IMR-90 (cell line): ENCODE results near the gene POTEM. TPM values are rescaled to one million over a fixed set of nuclear protein-coding genes. Genes with fewer than 3 reads are reported as not detected.
"Not testable (repeated sequence)": the region's sequence is repeated elsewhere in the genome, so short reads cannot be mapped to it uniquely, and the experiment has no call there.

Experiments used
- ATAC-seq: fragments of 200-7000 bp; cut with Tn5 transposase; 2 replicates; pipeline ENCODE4 v1.9.1; 2020; ENCODE audit warnings: low read depth, mild to moderate bottlenecking, moderate library complexity
- BruUV-seq: library from RNA; stranded (reverse); fragments of 400-500 nt; replicated peaks from 2 replicates; lab custom pipeline; 2021; lab: Mats Ljungman, UMichigan
- CTCF ChIA-PET: fragments of 300-600 bp; formaldehyde crosslinking; extraction: SDS; loops from one replicate; lab custom pipeline; 2021; ENCODE audit warnings: antibody characterized with exemption; lab: Yijun Ruan, JAX
- POLR2A ChIA-PET: fragments of 300-600 bp; sonication (Branson Sonifier 250); formaldehyde crosslinking; loops from one replicate; lab custom pipeline; 2022; ENCODE audit warnings: antibody characterized with exemption; ENCODE audit not compliant: unreplicated experiment; lab: Charles Lee
- DNase-seq: peaks from one replicate; pipeline ENCODE4 v3.0.0; 2013
- H2AFZ ChIP-seq: replicated peaks from 2 replicates; pipeline ENCODE3; 2013; ENCODE audit warnings: low read length, mild to moderate bottlenecking; ENCODE audit not compliant: poor library complexity
- H2AK5ac ChIP-seq: 2 replicates; pipeline ENCODE4 v1.6.1; 2013; ENCODE audit warnings: low read depth, low read length, inconsistent platforms
- H2AK9ac ChIP-seq: replicated peaks from 2 replicates; pipeline ENCODE3; 2013; ENCODE audit warnings: mild to moderate bottlenecking, low read depth, low read length, moderate library complexity; ENCODE audit not compliant: poor library complexity
- H2BK120ac ChIP-seq: 2 replicates; pipeline ENCODE4 v1.6.1; 2013; ENCODE audit warnings: low read depth, low read length, inconsistent platforms
- H2BK15ac ChIP-seq: 3 replicates; pipeline ENCODE4 v1.6.1; 2013; ENCODE audit warnings: low read depth, low read length, inconsistent platforms
- H2BK20ac ChIP-seq: 2 replicates; pipeline ENCODE4 v1.6.1; 2013; ENCODE audit warnings: low read depth, mild to moderate bottlenecking, inconsistent platforms, low read length, moderate library complexity
- H2BK5ac ChIP-seq: 2 replicates; pipeline ENCODE4 v1.6.1; 2013; ENCODE audit warnings: mild to moderate bottlenecking, low read depth, low read length, inconsistent platforms; ENCODE audit not compliant: poor library complexity, severe bottlenecking
- H3K14ac ChIP-seq: replicated peaks from 2 replicates; pipeline ENCODE4 v1.6.1; 2013; ENCODE audit warnings: low read depth, low read length, inconsistent platforms
- H3K18ac ChIP-seq: 2 replicates; pipeline ENCODE4 v1.6.1; 2013; ENCODE audit warnings: low read depth, low read length, control low read depth
- H3K23ac ChIP-seq: 2 replicates; pipeline ENCODE4 v1.6.1; 2013; ENCODE audit warnings: low read depth, low read length, inconsistent platforms
- H3K27ac ChIP-seq: 2 replicates; pipeline ENCODE4 v1.5.1; 2013; ENCODE audit warnings: mild to moderate bottlenecking, control low read depth, low read length; ENCODE audit not compliant: insufficient read depth
- H3K27me3 ChIP-seq: 2 replicates; pipeline ENCODE4 v1.6.1; 2013; ENCODE audit warnings: low read length; ENCODE audit not compliant: control insufficient read depth, insufficient read depth
- H3K36me3 ChIP-seq: 2 replicates; pipeline ENCODE4 v1.6.1; 2013; ENCODE audit warnings: low read length, mixed read lengths; ENCODE audit not compliant: control insufficient read depth, insufficient read depth
- H3K4ac ChIP-seq: 2 replicates; pipeline ENCODE4 v1.6.1; 2013; ENCODE audit warnings: low read depth, low read length, inconsistent platforms
- H3K4me1 ChIP-seq: 2 replicates; pipeline ENCODE4 v1.6.1; 2013; ENCODE audit warnings: low read length, mixed read lengths; ENCODE audit not compliant: control insufficient read depth, insufficient read depth
- H3K4me2 ChIP-seq: 2 replicates; pipeline ENCODE4 v1.6.1; 2013; ENCODE audit warnings: low read depth, mild to moderate bottlenecking, control low read depth, low read length, moderate library complexity
- H3K4me3 ChIP-seq: 2 replicates; pipeline ENCODE4 v1.5.1; 2013; ENCODE audit warnings: low read depth, mild to moderate bottlenecking, control low read depth, low read length, moderate library complexity; ENCODE audit not compliant: insufficient read depth
- H3K56ac ChIP-seq: 2 replicates; pipeline ENCODE4 v1.6.1; 2013; ENCODE audit warnings: low read length, inconsistent platforms; ENCODE audit not compliant: insufficient read depth; ENCODE audit errors: extremely low read depth
- H3K79me1 ChIP-seq, 2 experiments: 2 replicates each; pipeline ENCODE4 v1.6.1; 2013; ENCODE audit warnings: low read length in 2 of 2, inconsistent platforms in 1 of 2, low read depth in 1 of 2
- H3K9ac ChIP-seq: 2 replicates; pipeline ENCODE4 v1.6.1; 2013; ENCODE audit warnings: low read depth, low read length, control low read depth
- H3K9me1 ChIP-seq: 2 replicates; pipeline ENCODE4 v1.6.1; 2013; ENCODE audit warnings: low read length, inconsistent platforms; ENCODE audit not compliant: insufficient read depth
- H3K9me3 ChIP-seq: 2 replicates; pipeline ENCODE4 v1.6.1; 2013; ENCODE audit warnings: low read length; ENCODE audit not compliant: control insufficient read depth, insufficient read depth
- H4K20me1 ChIP-seq: 2 replicates; pipeline ENCODE4 v1.6.1; 2013; ENCODE audit warnings: low read length, inconsistent platforms; ENCODE audit not compliant: insufficient read depth
- H4K5ac ChIP-seq: 2 replicates; pipeline ENCODE4 v1.6.1; 2013; ENCODE audit warnings: mild to moderate bottlenecking, low read depth, low read length, control low read depth
- H4K8ac ChIP-seq, 2 experiments: 2 replicates each; pipeline ENCODE4 v1.6.1; 2013; ENCODE audit warnings: low read depth in 2 of 2, low read length in 2 of 2, control low read depth in 1 of 2, inconsistent platforms in 1 of 2
- H4K91ac ChIP-seq: 2 replicates; pipeline ENCODE4 v1.6.1; 2013; ENCODE audit warnings: low read depth, low read length, inconsistent platforms; ENCODE audit not compliant: insufficient read depth
- WGBS, 2 experiments: methylation state at CpG; one replicate each; pipeline versions ENCODE4 v1.1.5 to v1.1.7; 2013; ENCODE audit warnings: missing lambda C conversion rate in 2 of 2; ENCODE audit not compliant: insufficient read length in 1 of 2; ENCODE audit errors: extremely low coverage in 2 of 2; 5-methylcytosine and 5-hydroxymethylcytosine counted together
- dilution Hi-C: fragments of 300-500 bp; cut with HindIII; formaldehyde crosslinking; loops from one replicate; pipeline ENCODE4 v1.14.3; 2018; ENCODE audit warnings: low sequenced_read_pairs; ENCODE audit not compliant: unreplicated experiment
- in situ Hi-C: fragments of 300-500 bp; cut with MboI; formaldehyde crosslinking; loops from 3 replicates; pipeline ENCODE4 v1.14.3; 2019; ENCODE audit warnings: low sequenced_read_pairs, inconsistent platforms, mixed read lengths
- intact Hi-C: fragments of 100-400 bp; cut with micrococcal nuclease; formaldehyde crosslinking; loops from 2 replicates; pipeline ENCODE4 v1.10.0; 2022
- polyA plus RNA-seq, 3 experiments: library from polyadenylated mRNA; depleted of rRNA; stranded (reverse); fragments of >200 nt; gene quantifications; 2 replicates each; pipeline ENCODE4 v1.2.3, GENCODE V29; 2012; ENCODE audit warnings: low replicate concordance in 1 of 3
- total RNA-seq: library from RNA; depleted of rRNA; stranded (reverse); fragments of >200 nt; gene quantifications from 2 replicates; pipeline ENCODE4 v1.2.3, GENCODE V29; 2012

Gene POTEM
- total and polyA plus RNA-seq, 2 of the 4 experiments (the other 2 are of a cell fraction): not detected

DNA sequence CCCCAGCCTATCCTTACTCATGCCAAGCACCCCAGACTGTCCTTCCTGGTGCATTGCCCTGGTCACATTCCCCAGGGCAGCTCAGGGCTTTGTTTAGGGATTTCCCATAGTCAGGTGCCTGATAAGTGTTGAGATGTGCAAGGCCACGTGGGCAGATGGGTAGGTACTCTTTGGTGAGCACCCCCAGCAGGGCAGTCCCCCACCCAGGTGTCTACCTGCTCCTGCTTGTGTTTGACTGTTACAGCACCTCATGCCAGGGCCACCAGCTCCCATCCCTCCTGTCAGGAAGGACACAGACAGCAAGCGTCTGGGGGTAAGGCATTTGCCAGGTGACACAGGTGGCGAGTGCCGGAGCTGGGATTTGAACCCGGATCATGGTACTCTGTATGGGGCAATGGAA is 2.4 kb upstream of the POTEM start:
- H3K9ac ChIP-seq, CTCF ChIA-PET, H3K18ac ChIP-seq, H4K5ac ChIP-seq, H3K79me1 ChIP-seq, H3K23ac ChIP-seq, H3K9me1 ChIP-seq, H2BK120ac ChIP-seq, H4K91ac ChIP-seq, intact Hi-C loops, POLR2A ChIA-PET, H2AFZ ChIP-seq, H3K4me2 ChIP-seq, H3K9me3 ChIP-seq, H3K4me3 ChIP-seq, H3K56ac ChIP-seq, H3K36me3 ChIP-seq, H3K27ac ChIP-seq, H2BK20ac ChIP-seq, H3K4me1 ChIP-seq, H2AK5ac ChIP-seq, H3K14ac ChIP-seq, BruUV-seq, H3K27me3 ChIP-seq, dilution Hi-C loops, ATAC-seq, H2AK9ac ChIP-seq, in situ Hi-C loops, H4K8ac ChIP-seq, H4K20me1 ChIP-seq, DNase-seq, H2BK5ac ChIP-seq, H2BK15ac ChIP-seq, H3K4ac ChIP-seq: not testable (repeated sequence)
- WGBS, 2 experiments: no CpG with 5 or more reads among the region's 5 CpGs

DNA sequence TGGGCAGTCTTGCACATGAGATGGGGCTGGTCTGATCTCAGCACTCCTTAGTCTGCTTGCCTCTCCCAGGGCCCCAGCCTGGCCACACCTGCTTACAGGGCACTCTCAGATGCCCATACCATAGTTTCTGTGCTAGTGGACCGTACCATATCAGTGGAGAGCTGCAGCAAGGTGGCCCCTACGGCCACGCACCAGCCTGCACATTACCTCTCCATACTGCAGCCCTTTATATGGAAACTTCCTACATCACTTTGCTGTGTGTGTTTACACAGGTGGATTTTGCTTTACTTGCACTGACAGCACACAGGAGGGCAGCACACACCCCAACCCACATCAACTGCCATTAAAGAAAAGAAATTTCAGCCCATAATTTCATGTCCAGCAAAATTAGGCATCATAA is 35.3 kb downstream of the POTEM start:
- H3K4me2 ChIP-seq, POLR2A ChIA-PET, H2AK9ac ChIP-seq, ATAC-seq, H3K4ac ChIP-seq, in situ Hi-C loops, H3K79me1 ChIP-seq, H2BK120ac ChIP-seq, H3K9ac ChIP-seq, H3K9me1 ChIP-seq, H3K9me3 ChIP-seq, H2BK5ac ChIP-seq, H4K8ac ChIP-seq, dilution Hi-C loops, H2BK20ac ChIP-seq, H3K14ac ChIP-seq, H2AFZ ChIP-seq, H4K20me1 ChIP-seq, BruUV-seq, H3K18ac ChIP-seq, H2BK15ac ChIP-seq, CTCF ChIA-PET, DNase-seq, H2AK5ac ChIP-seq, H3K23ac ChIP-seq, H3K4me1 ChIP-seq, H3K36me3 ChIP-seq, H4K5ac ChIP-seq, H3K4me3 ChIP-seq, intact Hi-C loops, H3K27me3 ChIP-seq, H4K91ac ChIP-seq, H3K27ac ChIP-seq, H3K56ac ChIP-seq: not testable (repeated sequence)
- no CpG with 5 or more reads among the region's 3 CpGs for WGBS, 2 experiments
